HFFc6 (cell line): Measurements from ENCODE around the gene KIFAP3. TPM values are rescaled to one million over a fixed set of nuclear protein-coding genes. Genes with fewer than 3 reads are reported as not detected.
"Not testable (repeated sequence)": the region's sequence is repeated elsewhere in the genome, so short reads cannot be mapped to it uniquely, and the experiment has no call there.

ENCODE experiments used
- DNase-seq: peaks from one replicate; pipeline ENCODE4 v3.0.0-alpha.2; 2018
- H3K27ac Mint-ChIP-seq: 2 replicates; pipeline ENCODE4 v1.8.0; 2020; ENCODE audit warnings: mild to moderate bottlenecking, mixed read lengths
- H3K27me3 Mint-ChIP-seq: 2 replicates; pipeline ENCODE4 v1.8.0; 2021; ENCODE audit warnings: mild to moderate bottlenecking, moderate library complexity, mixed read lengths; ENCODE audit not compliant: insufficient read depth
- H3K36me3 Mint-ChIP-seq: 2 replicates; pipeline ENCODE4 v1.8.0; 2021; ENCODE audit warnings: low read depth, mixed read lengths
- H3K4me1 Mint-ChIP-seq: 2 replicates; pipeline ENCODE4 v1.8.0; 2020; ENCODE audit warnings: low read depth, mixed read lengths
- H3K4me3 Mint-ChIP-seq: 2 replicates; pipeline ENCODE4 v1.8.0; 2020; ENCODE audit warnings: mild to moderate bottlenecking, moderate library complexity, mixed read lengths
- H3K9me3 Mint-ChIP-seq: 2 replicates; pipeline ENCODE4 v1.8.0; 2020; ENCODE audit warnings: mild to moderate bottlenecking, mixed read lengths
- total RNA-seq, 6 experiments: library from RNA; stranded (reverse); fragmentation: NEBNext Ultra II Directional; extraction: Animal tissue kit (Norgen Biotek cat#: 25700); gene quantifications; 2 replicates in 1 of 6; 3 replicates in 5 of 6; pipeline ENCODE4 v1.2.3, GENCODE V29; 2021
- TF ChIP-seq, protein P1 (sequence below): fragments of 200-600 bp; sonication (generic); IDR thresholded peaks from 2 replicates; pipeline ENCODE4 v1.5.0; 2021; ENCODE audit warnings: antibody characterized with exemption, mild to moderate bottlenecking

KIFAP3 gene
- total RNA-seq, 6 experiments from 2014 or later, result 21.4 to 26.1 (median 23.4) TPM

DNA sequence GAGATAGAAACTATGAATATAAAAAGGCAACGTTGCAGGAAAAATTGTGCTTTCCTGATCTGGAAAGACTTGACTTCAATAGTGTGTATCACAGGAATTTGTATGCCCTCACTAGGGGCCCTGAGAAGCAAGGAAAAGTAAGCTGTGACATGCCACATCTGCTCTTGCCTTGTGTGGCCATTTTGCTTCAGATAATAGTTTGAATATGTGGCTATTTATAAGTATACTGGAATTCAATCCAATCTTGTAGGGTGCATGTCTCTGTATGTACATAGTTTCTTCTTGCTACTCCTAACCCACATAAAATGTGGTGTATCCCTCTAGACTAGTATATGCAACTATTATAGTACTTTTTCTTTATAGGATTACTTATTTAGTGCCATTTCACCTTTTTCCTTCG is 149.7 kb downstream of the KIFAP3 start:
- DNase-seq, result no peak
- Mint-ChIP-seq H3K9me3 (no peaks in the 10 kb centered on the region), H3K27me3 (no peaks in the 10 kb centered on the region), H3K4me3 (no peak overlapping the region), H3K4me1 (peaks cover 20% of the 10 kb centered on the region), H3K27ac (no peak overlapping the region), H3K36me3 (no peaks in the 10 kb centered on the region)
- TF ChIP-seq, protein P1, sequence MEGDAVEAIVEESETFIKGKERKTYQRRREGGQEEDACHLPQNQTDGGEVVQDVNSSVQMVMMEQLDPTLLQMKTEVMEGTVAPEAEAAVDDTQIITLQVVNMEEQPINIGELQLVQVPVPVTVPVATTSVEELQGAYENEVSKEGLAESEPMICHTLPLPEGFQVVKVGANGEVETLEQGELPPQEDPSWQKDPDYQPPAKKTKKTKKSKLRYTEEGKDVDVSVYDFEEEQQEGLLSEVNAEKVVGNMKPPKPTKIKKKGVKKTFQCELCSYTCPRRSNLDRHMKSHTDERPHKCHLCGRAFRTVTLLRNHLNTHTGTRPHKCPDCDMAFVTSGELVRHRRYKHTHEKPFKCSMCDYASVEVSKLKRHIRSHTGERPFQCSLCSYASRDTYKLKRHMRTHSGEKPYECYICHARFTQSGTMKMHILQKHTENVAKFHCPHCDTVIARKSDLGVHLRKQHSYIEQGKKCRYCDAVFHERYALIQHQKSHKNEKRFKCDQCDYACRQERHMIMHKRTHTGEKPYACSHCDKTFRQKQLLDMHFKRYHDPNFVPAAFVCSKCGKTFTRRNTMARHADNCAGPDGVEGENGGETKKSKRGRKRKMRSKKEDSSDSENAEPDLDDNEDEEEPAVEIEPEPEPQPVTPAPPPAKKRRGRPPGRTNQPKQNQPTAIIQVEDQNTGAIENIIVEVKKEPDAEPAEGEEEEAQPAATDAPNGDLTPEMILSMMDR, result no peak

DNA sequence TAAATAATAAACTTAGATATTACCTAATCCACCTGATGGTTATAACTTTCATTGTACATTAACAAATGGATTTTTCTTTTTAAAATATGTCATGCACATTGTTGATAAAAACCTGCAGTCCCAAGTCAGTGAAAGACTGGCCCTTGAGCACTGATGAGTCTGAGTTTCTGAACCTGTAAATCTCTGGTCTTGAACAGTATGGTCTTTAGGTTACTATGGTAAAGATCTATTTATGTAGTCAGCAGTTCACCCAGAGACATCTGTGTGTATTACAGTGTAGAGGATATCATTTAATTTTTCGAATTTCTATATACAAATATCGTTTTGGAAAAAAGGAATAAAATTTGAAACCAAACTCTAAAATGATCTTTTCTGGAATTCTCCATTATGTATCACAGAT is 150.4 kb downstream of the KIFAP3 start:
- no peaks in the 10 kb centered on the region for H3K9me3 Mint-ChIP-seq
- TF ChIP-seq, protein P1, result no peak
- H3K36me3 Mint-ChIP-seq, result peaks cover under 1% of the 10 kb centered on the region; the same call in 1 of the 2 replicates
- H3K4me1 Mint-ChIP-seq, result peaks cover 20% of the 10 kb centered on the region
- no peak overlapping the region for H3K4me3 Mint-ChIP-seq
- DNase-seq, result no peak
- no peaks in the 10 kb centered on the region for H3K27me3 Mint-ChIP-seq
- no peak overlapping the region for H3K27ac Mint-ChIP-seq

DNA sequence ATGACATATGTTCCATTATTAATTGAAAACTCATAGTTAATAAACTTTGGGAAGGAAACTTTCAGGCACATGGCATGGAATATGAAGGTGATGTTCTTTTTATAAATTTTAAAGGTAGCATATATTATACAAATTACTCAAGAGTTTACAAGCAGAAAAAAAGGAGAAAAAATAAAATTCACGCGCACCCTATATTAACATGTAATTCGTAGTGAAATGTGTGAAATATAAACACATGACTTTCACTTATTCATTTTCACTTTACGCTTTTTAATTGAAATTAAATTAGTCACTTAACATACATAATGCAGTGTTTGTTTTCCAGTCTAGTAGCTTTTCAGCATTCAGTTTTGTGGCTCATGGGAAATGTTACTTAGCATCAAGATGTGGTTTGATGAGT is 153.4 kb downstream of the KIFAP3 start:
- H3K4me1 Mint-ChIP-seq, result peaks cover 10% of the 10 kb centered on the region
- no peaks in the 10 kb centered on the region for H3K27me3 Mint-ChIP-seq
- H3K27ac Mint-ChIP-seq, result no peak overlapping the region
- no peaks in the 10 kb centered on the region for H3K9me3 Mint-ChIP-seq
- no peak for DNase-seq
- H3K36me3 Mint-ChIP-seq, result peaks cover 5% of the 10 kb centered on the region; the same call in 1 of the 2 replicates
- TF ChIP-seq, protein P1, result no peak
- H3K4me3 Mint-ChIP-seq, result no peak overlapping the region

DNA sequence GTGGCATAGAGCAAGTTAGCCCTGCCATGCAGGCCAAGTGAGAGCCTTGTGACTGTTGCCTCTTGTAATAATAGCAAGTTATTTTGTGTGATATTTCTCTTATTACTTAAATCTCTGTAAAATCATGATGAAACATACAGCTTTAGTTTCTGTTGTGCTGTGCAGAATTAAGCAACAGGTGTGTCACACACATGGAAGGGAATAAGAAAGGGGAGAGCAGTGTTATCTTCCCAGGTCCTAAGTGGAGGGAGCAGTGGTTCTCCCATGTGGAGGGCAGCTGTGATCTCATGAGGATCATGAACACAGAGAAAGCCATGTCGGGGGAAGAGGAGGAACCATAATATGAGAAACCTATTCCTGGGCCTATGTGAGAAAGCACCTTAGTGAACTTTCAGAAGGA is 155.6 kb downstream of the KIFAP3 start:
- H3K27ac Mint-ChIP-seq, result no peak overlapping the region
- peaks cover 5% of the 10 kb centered on the region; the same call in 1 of the 2 replicates for H3K36me3 Mint-ChIP-seq

DNA sequence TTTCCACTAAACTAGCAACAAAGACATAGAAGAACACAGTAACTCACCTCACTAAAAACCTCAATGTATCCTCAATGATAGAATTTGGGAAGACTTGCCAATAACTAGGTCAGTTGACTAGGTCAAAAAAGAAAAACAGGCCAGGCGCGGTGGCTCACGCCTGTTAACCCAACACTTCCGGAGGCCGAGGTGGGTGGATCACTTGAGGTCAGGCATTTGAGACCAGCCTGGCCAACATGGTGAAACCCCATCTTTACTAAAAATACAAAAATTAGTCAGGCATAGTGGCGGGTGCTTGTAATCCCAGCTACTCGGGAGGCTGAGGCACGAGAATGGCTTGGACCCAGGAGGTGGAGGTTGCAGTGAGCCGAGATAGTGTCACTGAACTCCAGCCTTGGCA is 156.3 kb downstream of the KIFAP3 start:
- not testable (repeated sequence) for DNase-seq, H3K9me3 Mint-ChIP-seq, H3K4me3 Mint-ChIP-seq, H3K27me3 Mint-ChIP-seq, H3K36me3 Mint-ChIP-seq, H3K27ac Mint-ChIP-seq
- peaks cover 20% of the 10 kb centered on the region for H3K4me1 Mint-ChIP-seq

More for the DNA sequence above, 155.6 kb downstream of the KIFAP3 start:
- no peak for DNase-seq
- Mint-ChIP-seq H3K4me1 (peaks cover 18% of the 10 kb centered on the region), H3K9me3 (no peaks in the 10 kb centered on the region), H3K4me3 (no peak overlapping the region), H3K27me3 (peaks cover 2% of the 10 kb centered on the region; the same call in 1 of the 2 replicates)
- TF ChIP-seq, protein P1, result no peak

DNA sequence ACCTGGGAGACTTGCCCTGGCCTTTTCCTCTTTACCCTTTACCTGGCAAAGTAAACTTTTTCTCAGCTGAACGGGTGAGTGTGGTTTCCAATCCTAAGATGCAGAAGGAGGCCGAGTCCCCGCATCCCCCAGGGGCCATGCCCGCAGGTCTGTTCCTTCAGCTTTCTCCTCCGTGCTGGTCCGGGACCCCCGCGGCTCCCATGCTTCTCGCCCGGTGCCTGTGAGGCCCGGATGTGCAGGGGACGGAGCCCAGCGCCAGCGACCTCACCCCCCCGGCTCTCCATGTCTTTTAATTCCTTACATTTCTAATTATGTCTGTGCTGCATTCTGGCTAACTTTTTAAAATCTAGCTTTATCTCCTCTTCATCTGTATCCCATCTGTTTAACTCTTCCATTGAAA is 159.3 kb downstream of the KIFAP3 start:
- peaks cover 20% of the 10 kb centered on the region for H3K4me1 Mint-ChIP-seq
- no peaks in the 10 kb centered on the region for H3K9me3 Mint-ChIP-seq
- H3K27ac Mint-ChIP-seq, result no peak overlapping the region; the same call in 1 of the 2 replicates
- no peak for DNase-seq
- H3K4me3 Mint-ChIP-seq, result no peak overlapping the region
- TF ChIP-seq, protein P1, result no peak
- H3K36me3 Mint-ChIP-seq, result peaks cover 5% of the 10 kb centered on the region; the same call in 1 of the 2 replicates
- H3K27me3 Mint-ChIP-seq, result peaks cover 2% of the 10 kb centered on the region; the same call in 1 of the 2 replicates
